MM.1S (cell line): ENCODE results near the gene SMCO4.

Experiments used
- CTCF ChIP-seq: fragments of 300-600 bp; sonication (generic); IDR thresholded peaks from 2 replicates; pipeline ENCODE4 v1.5.1; 2016; ENCODE audit warnings: antibody characterized with exemption, low read length, mixed read lengths
- EZH2 ChIP-seq: fragments of 300-600 bp; sonication (generic); optimal IDR thresholded peaks from 2 replicates; pipeline ENCODE3; 2017; ENCODE audit warnings: low read depth, mild to moderate bottlenecking, antibody characterized with exemption, low read length, mixed read lengths

- TF ChIP-seq EZH2 (no peak), CTCF (no peak)
These were observed 61.5 kb downstream of the SMCO4 start for GRCh38 chr11:93481696-93482095.
